Activated T-cell treated with anti-CD3 and anti-CD28 coated beads, Interleukin-2, amount 50 U/mL, for 1 hour (primary cell): Measurements from ENCODE around the gene ACAP1.

Experiments used
- DNase-seq: peaks from one replicate; pipeline ENCODE4 v3.0.0-alpha.2; 2020

The ACAP1 gene

GRCh38 chr17:7392696-7393612 lies 56.6 kb downstream of the ACAP1 start:
- DNase-seq, result no peak

- DNase-seq, result no peak
These were observed 57.5 kb downstream of the ACAP1 start for GRCh38 chr17:7393613-7394451.

GRCh38 chr17:7394452-7395191 lies 58.3 kb downstream of the ACAP1 start, which contains the start of gene PLSCR3:
Gene PLSCR3, minus strand, starts transcription at chr17:7394525. Its CDS starts 415 bp downstream, at chr17:7394110.
- DNase-seq, result peak; percentile 93

GRCh38 chr17:7396147-7396546 lies 59.8 kb downstream of the ACAP1 start:
- no peak for DNase-seq

GRCh38 chr17:7398612-7399011 lies 62.3 kb downstream of the ACAP1 start:
- DNase-seq, result no peak
